DMS153 (cell line): Measurements from ENCODE around the gene ADGRB3.
"Not testable (repeated sequence)": the region's sequence is repeated elsewhere in the genome, so short reads cannot be mapped to it uniquely, and the experiment has no call there.

Source experiments
- DNase-seq: peaks from one replicate; lab custom pipeline; 2025; lab: John Stamatoyannopoulos, UW

The ADGRB3 gene

GRCh38 chr6:69044534-69044933 is 409.5 kb downstream of the ADGRB3 start:
- DNase-seq, result no peak

GRCh38 chr6:69059413-69059812 is 424.3 kb downstream of the ADGRB3 start:
- no peak for DNase-seq

- no peak for DNase-seq
Measured at GRCh38 chr6:69061066-69061465, 426.0 kb downstream of the ADGRB3 start.

GRCh38 chr6:69063401-69063800 is 428.3 kb downstream of the ADGRB3 start:
- no peak for DNase-seq

GRCh38 chr6:69064226-69064625 is 429.1 kb downstream of the ADGRB3 start:
- DNase-seq, result no peak

- DNase-seq, result no peak
Measured at GRCh38 chr6:69069881-69070280, 434.8 kb downstream of the ADGRB3 start.

- DNase-seq, result no peak
Measured at GRCh38 chr6:69072796-69073195, 437.7 kb downstream of the ADGRB3 start.

- DNase-seq, result no peak
Measured at GRCh38 chr6:69084746-69085335, 449.8 kb downstream of the ADGRB3 start.

- no peak for DNase-seq
Measured at GRCh38 chr6:69086689-69087088, 451.6 kb downstream of the ADGRB3 start.

GRCh38 chr6:69089539-69089938 is 454.5 kb downstream of the ADGRB3 start:
- DNase-seq, result no peak

- no peak for DNase-seq
Measured at GRCh38 chr6:69090132-69090531, 455.1 kb downstream of the ADGRB3 start.

GRCh38 chr6:69096681-69097080 is 461.6 kb downstream of the ADGRB3 start:
- DNase-seq, result no peak

GRCh38 chr6:69097948-69098347 is 462.9 kb downstream of the ADGRB3 start:
- DNase-seq, result peak; percentile 42

- DNase-seq, result no peak
Measured at GRCh38 chr6:69098910-69099309, 463.8 kb downstream of the ADGRB3 start.

- DNase-seq, result no peak
Measured at GRCh38 chr6:69100772-69101171, 465.7 kb downstream of the ADGRB3 start.

GRCh38 chr6:69102416-69102815 is 467.3 kb downstream of the ADGRB3 start:
- DNase-seq, result no peak

- no peak for DNase-seq
Measured at GRCh38 chr6:69105288-69105687, 470.2 kb downstream of the ADGRB3 start.

GRCh38 chr6:69106511-69106910 is 471.4 kb downstream of the ADGRB3 start:
- peak; percentile 83 for DNase-seq

- no peak for DNase-seq
Measured at GRCh38 chr6:69111301-69111700, 476.2 kb downstream of the ADGRB3 start.

- no peak for DNase-seq
Measured at GRCh38 chr6:69116658-69117057, 481.6 kb downstream of the ADGRB3 start.

- not testable (repeated sequence) for DNase-seq
Measured at GRCh38 chr6:69121461-69122406, 486.7 kb downstream of the ADGRB3 start.

GRCh38 chr6:69122407-69122773 is 487.3 kb downstream of the ADGRB3 start:
- DNase-seq, result no peak

- DNase-seq, result no peak
Measured at GRCh38 chr6:69128411-69128810, 493.3 kb downstream of the ADGRB3 start.
